ENCODE measurements around the gene KCNMA1.

KCNMA1 gene

DNA sequence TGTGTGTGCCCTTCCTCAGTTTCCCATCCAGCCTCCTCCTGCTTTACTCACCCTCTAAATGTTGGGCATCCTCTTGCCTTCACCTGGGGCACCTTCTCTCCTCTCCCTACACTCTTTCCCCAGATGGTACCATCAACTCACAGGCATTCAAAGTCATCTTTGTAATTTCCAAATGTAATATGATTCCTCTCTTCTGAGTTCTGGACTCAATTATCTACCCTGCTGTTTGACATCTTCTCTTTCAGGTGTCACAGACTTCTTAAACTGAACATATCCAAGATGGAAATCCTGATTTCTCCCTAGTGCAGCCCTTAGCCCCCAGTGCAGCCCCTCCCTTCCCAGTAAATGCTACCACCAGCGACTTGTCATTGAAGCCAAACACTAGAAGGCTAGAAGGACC, 422.8 kb downstream of the KCNMA1 start:
- DNase-seq, result no peak
- Histone ChIP-seq H3K4me3 (ENCODE audit: insufficient read depth, low read depth, low read length, poor library complexity, severe bottlenecking) (no peak overlapping the region), H3K4me1 (ENCODE audit: control insufficient read depth, insufficient read depth, low read length, poor library complexity, severe bottlenecking) (no peaks in the 10 kb centered on the region), H3K9me3 (ENCODE audit: control insufficient read depth, low read length) (no peaks in the 10 kb centered on the region), H3K27me3 (replicated peaks; ENCODE audit: control insufficient read depth, insufficient read depth, low read length, poor library complexity, severe bottlenecking) (no peaks in the 10 kb centered on the region), H3K36me3 (ENCODE audit: control insufficient read depth, insufficient read depth, low read length) (no peaks in the 10 kb centered on the region), H3K27ac (ENCODE audit: insufficient read depth, low read length, poor library complexity, severe bottlenecking) (no peak overlapping the region)

DNA sequence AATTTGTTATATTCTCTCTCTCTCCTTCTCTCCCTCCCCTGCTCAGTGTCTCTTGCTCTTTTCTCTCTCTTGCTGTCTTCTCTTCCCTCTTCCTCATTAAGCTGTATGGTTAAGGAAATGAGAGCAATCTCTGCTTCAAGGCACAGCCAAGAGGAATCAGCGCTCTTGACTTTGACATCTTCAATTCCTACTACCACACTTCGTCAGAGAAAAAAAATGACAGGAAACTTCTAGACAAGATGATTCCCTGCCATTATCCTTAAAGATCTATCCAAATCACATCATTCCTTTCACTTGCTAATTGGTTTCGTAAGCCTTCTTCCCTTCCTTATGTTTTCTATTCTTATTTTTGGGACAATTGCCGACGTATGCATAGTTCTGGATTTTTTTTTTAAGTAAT, 425.0 kb downstream of the KCNMA1 start:
- Histone ChIP-seq H3K27ac (ENCODE audit: insufficient read depth, low read length, poor library complexity, severe bottlenecking) (no peak overlapping the region), H3K27me3 (replicated peaks; ENCODE audit: control insufficient read depth, insufficient read depth, low read length, poor library complexity, severe bottlenecking) (no peaks in the 10 kb centered on the region), H3K9me3 (ENCODE audit: control insufficient read depth, low read length) (no peaks in the 10 kb centered on the region), H3K4me1 (ENCODE audit: control insufficient read depth, insufficient read depth, low read length, poor library complexity, severe bottlenecking) (no peaks in the 10 kb centered on the region), H3K36me3 (ENCODE audit: control insufficient read depth, insufficient read depth, low read length) (no peaks in the 10 kb centered on the region), H3K4me3 (ENCODE audit: insufficient read depth, low read depth, low read length, poor library complexity, severe bottlenecking) (no peak overlapping the region)
- no peak for DNase-seq

DNA sequence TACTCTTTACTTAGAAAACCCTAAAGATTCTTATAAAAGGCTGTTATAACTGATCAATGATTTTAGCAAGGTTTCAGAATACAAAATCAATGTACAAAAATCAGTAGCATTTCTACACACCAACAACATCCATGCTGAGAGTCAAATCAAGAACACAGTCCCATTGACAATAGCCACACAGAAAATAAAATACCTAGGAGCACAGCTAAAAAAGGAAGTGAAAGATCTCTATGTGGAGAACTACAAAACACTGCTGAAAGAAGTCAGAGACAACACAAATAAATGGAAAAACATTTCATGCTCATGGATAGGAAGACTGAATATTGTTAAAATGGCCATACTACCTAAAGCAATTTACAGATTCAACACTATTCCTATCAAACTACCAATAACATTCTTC, 427.0 kb downstream of the KCNMA1 start:
- Histone ChIP-seq H3K4me1 (ENCODE audit: control insufficient read depth, insufficient read depth, low read length, poor library complexity, severe bottlenecking) (no peaks in the 10 kb centered on the region), H3K4me3 (ENCODE audit: insufficient read depth, low read depth, low read length, poor library complexity, severe bottlenecking) (no peak overlapping the region), H3K36me3 (ENCODE audit: control insufficient read depth, insufficient read depth, low read length) (no peaks in the 10 kb centered on the region), H3K27ac (ENCODE audit: insufficient read depth, low read length, poor library complexity, severe bottlenecking) (no peak overlapping the region), H3K9me3 (ENCODE audit: control insufficient read depth, low read length) (no peaks in the 10 kb centered on the region), H3K27me3 (replicated peaks; ENCODE audit: control insufficient read depth, insufficient read depth, low read length, poor library complexity, severe bottlenecking) (no peaks in the 10 kb centered on the region)
- DNase-seq, result no peak

DNA sequence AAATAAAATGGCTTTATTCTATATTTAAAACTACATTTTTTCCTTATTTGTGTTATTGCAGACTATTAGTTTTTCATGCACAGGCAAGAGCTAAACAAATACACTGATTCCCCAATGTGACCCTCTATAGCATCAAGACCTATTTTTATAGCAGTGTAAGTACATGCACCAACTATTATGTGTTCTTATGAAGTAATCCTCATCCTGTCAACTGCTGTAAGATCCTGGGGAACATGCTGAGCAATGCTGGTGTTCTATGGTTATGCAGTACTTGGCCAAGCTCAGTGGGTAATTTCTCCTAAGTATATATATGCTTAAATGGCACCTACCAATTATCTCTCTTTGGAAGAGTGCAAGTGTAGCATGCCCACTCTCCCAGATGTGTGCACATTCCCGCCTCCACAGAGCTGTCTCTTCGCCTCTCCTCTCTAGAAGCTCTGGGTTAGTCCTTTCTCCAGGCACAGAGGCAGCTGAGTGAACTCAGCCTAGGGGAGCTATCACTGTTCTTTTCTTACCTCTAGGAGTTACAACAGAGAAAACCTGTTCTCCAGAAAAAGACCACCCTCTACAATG, 428.8 kb downstream of the KCNMA1 start:
- no peak for DNase-seq
- H3K9me3 ChIP-seq (ENCODE audit: control insufficient read depth, low read length), result no peaks in the 10 kb centered on the region
- no peak overlapping the region for H3K27ac ChIP-seq (ENCODE audit: insufficient read depth, low read length, poor library complexity, severe bottlenecking)
- no peak overlapping the region for H3K4me3 ChIP-seq (ENCODE audit: insufficient read depth, low read depth, low read length, poor library complexity, severe bottlenecking)
- no peaks in the 10 kb centered on the region for H3K27me3 ChIP-seq (replicated peaks; ENCODE audit: control insufficient read depth, insufficient read depth, low read length, poor library complexity, severe bottlenecking)
- H3K36me3 ChIP-seq (ENCODE audit: control insufficient read depth, insufficient read depth, low read length), result no peaks in the 10 kb centered on the region
- H3K4me1 ChIP-seq (ENCODE audit: control insufficient read depth, insufficient read depth, low read length, poor library complexity, severe bottlenecking), result no peaks in the 10 kb centered on the region

DNA sequence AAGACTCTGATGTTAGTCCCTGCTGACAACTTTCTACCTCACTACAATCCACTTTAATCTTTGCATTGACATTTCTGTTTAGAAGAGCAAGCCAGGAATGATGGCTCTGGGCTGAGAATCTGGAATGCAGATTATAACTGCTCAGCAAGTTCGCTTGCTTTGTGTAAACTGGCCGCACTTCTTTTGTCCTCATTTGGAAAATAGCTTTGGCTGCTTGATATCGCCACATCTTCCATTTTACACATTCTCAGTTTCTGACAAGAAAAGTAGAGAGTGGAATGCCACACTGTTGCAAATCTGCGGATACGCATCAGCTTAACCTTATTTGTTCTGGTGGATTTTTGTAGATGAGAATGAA, 429.8 kb downstream of the KCNMA1 start:
- Histone ChIP-seq H3K4me3 (ENCODE audit: insufficient read depth, low read depth, low read length, poor library complexity, severe bottlenecking) (no peak overlapping the region), H3K27ac (ENCODE audit: insufficient read depth, low read length, poor library complexity, severe bottlenecking) (no peak overlapping the region), H3K9me3 (ENCODE audit: control insufficient read depth, low read length) (no peaks in the 10 kb centered on the region), H3K36me3 (ENCODE audit: control insufficient read depth, insufficient read depth, low read length) (no peaks in the 10 kb centered on the region), H3K27me3 (replicated peaks; ENCODE audit: control insufficient read depth, insufficient read depth, low read length, poor library complexity, severe bottlenecking) (no peaks in the 10 kb centered on the region), H3K4me1 (ENCODE audit: control insufficient read depth, insufficient read depth, low read length, poor library complexity, severe bottlenecking) (no peaks in the 10 kb centered on the region)
- no peak for DNase-seq

DNA sequence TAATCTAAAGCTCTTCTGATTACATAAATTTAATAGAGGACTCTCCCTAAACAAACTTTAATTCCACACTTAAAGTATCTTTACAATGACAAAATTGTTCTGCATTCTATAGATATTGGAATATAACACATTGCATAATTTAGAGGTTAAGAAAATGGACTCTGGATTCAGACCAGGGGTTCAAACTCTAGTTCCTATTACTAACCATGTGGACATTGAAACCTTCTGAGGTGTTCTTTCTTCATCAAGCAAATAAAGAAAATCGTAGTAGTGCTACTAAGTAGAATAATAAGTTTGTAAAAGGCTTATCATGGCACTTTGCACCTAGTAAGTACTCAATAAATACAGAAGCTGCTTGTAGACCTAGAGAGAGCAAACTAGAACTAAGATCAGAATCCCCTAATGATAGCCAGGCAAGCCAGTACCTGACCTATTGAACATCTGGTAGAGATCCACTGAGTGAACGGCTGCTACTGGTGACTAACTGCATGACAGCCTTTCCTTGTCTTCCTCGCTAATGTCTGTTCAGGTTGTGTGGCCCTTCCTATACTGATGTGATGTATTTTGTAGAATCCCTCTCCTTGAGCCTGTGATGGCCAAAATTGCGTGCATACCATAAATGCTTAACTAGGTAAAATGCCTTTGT, 430.3 kb downstream of the KCNMA1 start:
- no peak overlapping the region for H3K27ac ChIP-seq (ENCODE audit: insufficient read depth, low read length, poor library complexity, severe bottlenecking)
- no peaks in the 10 kb centered on the region for H3K36me3 ChIP-seq (ENCODE audit: control insufficient read depth, insufficient read depth, low read length)

DNA sequence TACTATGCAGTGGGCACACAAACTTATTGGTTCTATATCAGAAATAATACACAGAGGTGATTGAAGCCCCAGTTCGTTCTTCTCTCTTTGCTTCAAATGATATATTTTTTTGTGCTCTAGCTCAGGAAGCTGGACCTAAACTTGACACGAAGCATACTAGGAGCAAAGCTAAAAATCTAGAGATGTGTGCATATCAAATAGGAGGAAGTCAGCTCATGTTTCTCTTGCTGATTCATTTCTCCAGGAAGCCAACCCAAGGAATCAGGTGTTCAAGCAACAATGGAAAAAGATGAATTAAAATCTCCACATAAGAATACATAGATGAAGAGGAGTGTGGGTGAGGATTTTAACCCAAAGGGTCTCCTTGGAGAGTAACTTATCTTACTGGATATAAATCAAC, 432.5 kb downstream of the KCNMA1 start:
- no peak for DNase-seq
- no peaks in the 10 kb centered on the region for H3K9me3 ChIP-seq (ENCODE audit: control insufficient read depth, low read length)
- H3K27me3 ChIP-seq (replicated peaks; ENCODE audit: control insufficient read depth, insufficient read depth, low read length, poor library complexity, severe bottlenecking), result no peaks in the 10 kb centered on the region
- H3K4me3 ChIP-seq (ENCODE audit: insufficient read depth, low read depth, low read length, poor library complexity, severe bottlenecking), result no peak overlapping the region
- H3K4me1 ChIP-seq (ENCODE audit: control insufficient read depth, insufficient read depth, low read length, poor library complexity, severe bottlenecking), result no peaks in the 10 kb centered on the region
- H3K36me3 ChIP-seq (ENCODE audit: control insufficient read depth, insufficient read depth, low read length), result no peaks in the 10 kb centered on the region
- no peak overlapping the region for H3K27ac ChIP-seq (ENCODE audit: insufficient read depth, low read length, poor library complexity, severe bottlenecking)

More for the DNA sequence above, 430.3 kb downstream of the KCNMA1 start:
- DNase-seq, result no peak
- H3K27me3 ChIP-seq (replicated peaks; ENCODE audit: control insufficient read depth, insufficient read depth, low read length, poor library complexity, severe bottlenecking), result no peaks in the 10 kb centered on the region
- no peak overlapping the region for H3K4me3 ChIP-seq (ENCODE audit: insufficient read depth, low read depth, low read length, poor library complexity, severe bottlenecking)
- H3K4me1 ChIP-seq (ENCODE audit: control insufficient read depth, insufficient read depth, low read length, poor library complexity, severe bottlenecking), result no peaks in the 10 kb centered on the region
- H3K9me3 ChIP-seq (ENCODE audit: control insufficient read depth, low read length), result no peaks in the 10 kb centered on the region

DNA sequence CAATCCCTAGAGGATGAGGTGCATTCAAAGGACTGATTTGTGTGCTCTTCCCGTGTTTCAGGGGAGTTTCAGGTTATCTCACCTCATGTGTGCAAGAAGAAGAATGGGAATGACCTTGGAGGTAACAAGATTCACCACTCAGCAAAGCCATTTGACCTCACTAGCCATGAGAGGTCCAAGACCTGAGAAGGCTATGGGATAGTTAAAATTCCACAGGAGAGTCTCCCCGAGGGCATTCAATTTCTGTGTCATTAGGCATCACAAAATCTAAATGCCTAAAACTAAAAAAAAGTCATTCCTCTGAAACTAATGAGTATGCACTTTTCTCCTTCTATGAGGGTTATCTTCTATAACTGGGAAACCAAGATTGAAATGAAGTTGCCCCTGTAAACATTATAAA, 433.4 kb downstream of the KCNMA1 start:
- Histone ChIP-seq H3K4me3 (ENCODE audit: insufficient read depth, low read depth, low read length, poor library complexity, severe bottlenecking) (no peak overlapping the region), H3K4me1 (ENCODE audit: control insufficient read depth, insufficient read depth, low read length, poor library complexity, severe bottlenecking) (no peaks in the 10 kb centered on the region), H3K36me3 (ENCODE audit: control insufficient read depth, insufficient read depth, low read length) (no peaks in the 10 kb centered on the region), H3K27me3 (replicated peaks; ENCODE audit: control insufficient read depth, insufficient read depth, low read length, poor library complexity, severe bottlenecking) (no peaks in the 10 kb centered on the region), H3K27ac (ENCODE audit: insufficient read depth, low read length, poor library complexity, severe bottlenecking) (no peak overlapping the region), H3K9me3 (ENCODE audit: control insufficient read depth, low read length) (no peaks in the 10 kb centered on the region)
- no peak for DNase-seq

DNA sequence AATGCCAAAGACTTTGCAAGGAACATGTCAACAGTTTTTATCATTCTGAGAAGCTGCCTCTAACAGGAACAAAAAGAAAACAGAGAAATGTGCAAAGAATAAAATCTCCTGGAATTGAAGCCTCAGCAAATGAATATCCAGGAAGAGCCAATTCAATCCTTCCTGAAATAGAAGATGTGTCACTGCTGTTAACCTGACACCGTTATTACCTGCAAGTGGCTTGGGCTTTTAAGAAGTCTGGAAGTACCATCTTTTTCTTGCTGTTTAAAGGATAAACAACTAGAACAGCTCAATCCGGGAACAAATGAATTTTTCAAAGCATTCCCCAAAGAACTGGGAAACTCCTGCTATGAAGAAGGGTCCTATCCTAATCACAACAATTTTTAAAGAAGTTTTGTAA, 434.8 kb downstream of the KCNMA1 start:
- H3K4me3 ChIP-seq (ENCODE audit: insufficient read depth, low read depth, low read length, poor library complexity, severe bottlenecking), result no peak overlapping the region
- no peaks in the 10 kb centered on the region for H3K4me1 ChIP-seq (ENCODE audit: control insufficient read depth, insufficient read depth, low read length, poor library complexity, severe bottlenecking)
- no peaks in the 10 kb centered on the region for H3K27me3 ChIP-seq (replicated peaks; ENCODE audit: control insufficient read depth, insufficient read depth, low read length, poor library complexity, severe bottlenecking)
- no peaks in the 10 kb centered on the region for H3K9me3 ChIP-seq (ENCODE audit: control insufficient read depth, low read length)
- H3K27ac ChIP-seq (ENCODE audit: insufficient read depth, low read length, poor library complexity, severe bottlenecking), result no peak overlapping the region
- no peaks in the 10 kb centered on the region for H3K36me3 ChIP-seq (ENCODE audit: control insufficient read depth, insufficient read depth, low read length)
- DNase-seq, result no peak

DNA sequence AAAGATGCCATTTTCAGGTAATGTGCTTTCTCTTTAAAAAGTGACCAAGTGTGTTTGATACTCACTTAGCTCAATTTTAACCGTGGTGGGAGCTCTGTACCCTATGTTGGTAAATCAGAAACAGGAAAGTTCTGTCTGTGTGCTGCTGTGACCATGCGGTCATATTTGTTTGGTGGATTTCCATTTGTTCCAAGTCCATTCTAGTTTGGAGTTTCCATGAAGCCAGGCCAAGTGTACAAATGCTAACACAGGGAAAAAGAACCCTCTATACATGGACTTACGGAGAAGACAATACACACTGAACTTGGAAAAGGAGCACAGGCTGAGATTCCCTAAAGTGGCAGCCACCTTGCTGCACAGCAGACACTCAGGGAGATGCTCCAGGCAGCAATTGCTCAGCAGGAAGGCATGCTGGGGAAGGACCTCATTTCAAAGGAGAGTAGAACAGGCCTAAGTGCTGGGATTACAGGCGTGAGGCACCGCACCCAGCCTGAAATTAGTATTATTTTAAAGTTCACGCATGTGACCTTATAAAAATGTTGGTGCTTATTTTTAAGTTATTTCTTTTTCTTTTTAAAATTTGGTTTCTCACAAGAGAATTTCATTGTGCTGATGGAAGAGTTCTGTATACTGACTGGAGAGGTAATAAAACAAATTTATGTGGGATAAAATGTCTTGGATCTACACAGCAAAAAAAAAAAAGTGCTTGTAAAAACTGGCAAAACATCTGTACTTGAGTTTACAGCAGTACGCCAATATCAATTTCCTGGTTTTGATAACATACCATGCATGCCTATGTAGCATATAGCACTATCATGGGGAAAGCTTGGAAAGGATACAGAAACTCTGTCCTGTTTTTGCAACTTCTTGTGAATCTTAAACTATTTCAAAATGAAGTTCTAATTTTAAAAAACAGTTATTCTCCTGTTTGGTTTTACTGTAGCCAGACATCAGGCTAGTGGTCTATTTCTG, 436.2 kb downstream of the KCNMA1 start:
- Histone ChIP-seq H3K27ac (ENCODE audit: insufficient read depth, low read length, poor library complexity, severe bottlenecking) (no peak overlapping the region), H3K9me3 (ENCODE audit: control insufficient read depth, low read length) (no peaks in the 10 kb centered on the region), H3K36me3 (ENCODE audit: control insufficient read depth, insufficient read depth, low read length) (no peaks in the 10 kb centered on the region), H3K27me3 (replicated peaks; ENCODE audit: control insufficient read depth, insufficient read depth, low read length, poor library complexity, severe bottlenecking) (no peaks in the 10 kb centered on the region), H3K4me1 (ENCODE audit: control insufficient read depth, insufficient read depth, low read length, poor library complexity, severe bottlenecking) (no peaks in the 10 kb centered on the region), H3K4me3 (ENCODE audit: insufficient read depth, low read depth, low read length, poor library complexity, severe bottlenecking) (no peak overlapping the region)
- no peak for DNase-seq

Measured in effector memory CD4-positive, alpha-beta T cell (primary cell).